NCI-H1105 treated with DMSO at 0.1 percent for 48 hours (cell line): ENCODE results near the gene SOHLH1.
"Not testable (repeated sequence)": the region's sequence is repeated elsewhere in the genome, so short reads cannot be mapped to it uniquely, and the experiment has no call there.

Experiments
- DNase-seq: peaks from one replicate; lab custom pipeline; 2025; lab: John Stamatoyannopoulos, UW

Gene SOHLH1

DNA sequence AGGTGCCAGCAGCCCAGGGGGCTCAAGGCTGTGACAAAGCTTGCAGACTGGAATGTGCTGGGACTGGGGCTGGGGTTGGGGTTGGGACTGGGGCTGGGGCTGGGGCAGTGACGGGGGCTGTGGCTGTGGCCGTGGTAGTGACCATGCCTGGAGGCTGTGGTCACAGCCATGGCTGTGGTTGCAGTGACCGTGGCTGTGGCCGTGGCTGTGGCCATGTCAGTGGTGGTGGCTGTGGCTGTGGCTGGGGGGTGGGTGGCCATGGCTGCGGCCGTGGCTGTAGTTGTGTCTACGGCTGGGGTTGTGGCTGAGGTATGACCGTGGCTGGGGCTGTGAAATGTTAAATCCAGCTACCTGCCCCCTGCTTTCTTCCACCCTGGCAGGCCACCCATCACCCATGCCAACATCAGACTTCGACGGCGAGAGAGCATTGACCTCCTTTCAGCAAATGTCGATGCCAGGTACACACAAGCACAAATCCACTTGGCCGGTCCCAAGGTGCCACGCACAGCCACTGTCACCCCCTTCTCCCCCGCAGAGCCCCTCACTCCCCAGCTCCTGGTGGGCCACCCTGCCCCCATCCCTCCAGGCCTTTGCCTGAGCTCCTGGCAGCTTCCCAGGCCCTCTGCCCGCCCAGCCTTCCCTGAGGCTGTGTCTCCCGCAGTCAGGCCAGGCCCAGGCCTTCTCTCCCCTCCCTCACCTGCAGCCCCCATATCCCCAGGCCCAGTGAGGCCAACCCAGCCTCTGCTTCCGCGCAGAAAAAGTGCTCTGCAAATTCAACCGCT lies 20.9 kb downstream of the SOHLH1 start:
- DNase-seq = no peak

DNA sequence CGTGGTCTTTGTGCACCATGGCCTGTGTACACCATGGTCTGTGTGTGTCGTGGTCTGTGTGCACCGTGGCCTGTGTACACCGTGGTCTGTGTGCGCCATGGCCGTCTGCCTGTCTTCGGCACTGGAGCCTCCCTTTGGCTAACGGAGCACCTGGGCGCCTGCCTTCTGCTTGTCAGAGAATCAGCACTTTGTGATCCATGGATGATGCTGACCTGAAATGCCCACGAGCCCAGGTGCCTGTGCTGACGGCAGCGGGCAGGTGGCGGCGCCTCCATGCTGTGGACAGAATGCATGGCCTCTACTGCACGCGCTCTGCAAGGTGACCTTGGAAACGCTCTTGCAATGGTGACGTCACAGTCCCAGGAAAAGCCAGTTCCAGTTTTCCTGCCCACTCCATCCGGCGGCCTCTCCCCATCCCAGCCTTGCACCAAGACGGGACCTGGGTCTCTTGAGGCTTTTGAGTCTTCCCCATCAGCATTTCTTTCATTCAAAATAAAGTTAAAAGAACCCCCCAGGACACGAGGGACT lies 21.6 kb downstream of the SOHLH1 start:
- no peak for DNase-seq

DNA sequence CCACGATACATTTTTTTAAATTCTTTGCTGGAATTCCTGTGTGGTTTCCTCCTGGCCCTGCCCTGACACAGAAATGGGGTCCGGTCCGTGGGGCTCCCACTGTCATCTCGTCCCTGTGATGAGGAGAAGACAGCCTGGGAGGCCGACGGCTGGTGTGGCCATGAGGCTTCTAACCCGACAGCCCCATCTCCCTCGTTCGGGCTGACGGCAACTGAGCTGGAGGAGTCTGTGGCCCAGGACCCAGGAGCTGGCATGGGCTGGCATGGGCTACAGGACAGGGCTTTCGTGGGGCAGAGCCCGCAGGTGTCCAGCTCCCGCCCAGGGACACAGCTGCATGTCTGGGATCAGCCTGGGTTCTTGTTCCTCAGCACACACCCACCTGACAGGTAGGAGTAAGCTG lies 22.4 kb downstream of the SOHLH1 start:
- no peak for DNase-seq

DNA sequence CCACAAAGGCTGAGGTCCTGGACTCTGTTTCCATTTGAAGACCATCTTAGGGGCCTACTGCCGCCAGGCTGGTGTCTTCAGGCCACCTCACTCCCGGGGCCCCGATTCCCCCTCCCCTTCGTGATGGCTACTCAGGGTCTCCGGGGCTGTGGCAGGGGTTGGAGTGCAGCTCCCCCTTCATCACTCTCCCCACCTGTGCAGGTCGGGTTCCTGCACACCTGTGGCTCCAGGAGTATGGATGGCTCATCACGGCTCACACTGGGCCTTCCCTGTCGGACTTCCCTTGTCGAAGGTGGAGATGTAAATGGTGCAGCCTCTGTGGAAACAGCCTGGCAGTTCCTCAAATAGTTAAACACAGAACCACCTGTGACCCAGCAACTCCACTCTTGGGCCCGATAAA lies 24.3 kb downstream of the SOHLH1 start:
- no peak for DNase-seq

DNA sequence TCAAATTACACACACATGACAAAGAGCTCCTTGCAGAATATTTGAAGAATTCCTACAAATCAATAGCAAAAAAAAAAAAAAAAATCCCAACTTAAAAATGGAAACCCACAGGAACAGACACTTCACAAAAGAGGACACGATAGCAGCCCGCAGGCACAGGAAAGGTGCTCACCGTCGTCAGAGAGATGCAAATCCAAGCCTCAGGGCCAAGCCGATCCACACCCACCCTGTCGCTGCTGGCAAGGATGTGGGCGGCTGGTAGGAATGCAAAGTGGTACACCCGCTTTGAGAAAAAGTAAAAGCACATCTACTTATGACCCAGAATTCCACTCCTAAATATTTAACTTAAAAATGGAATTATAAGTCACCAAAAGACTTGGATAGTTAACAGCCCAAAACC lies 25.3 kb downstream of the SOHLH1 start:
- DNase-seq = no peak

DNA sequence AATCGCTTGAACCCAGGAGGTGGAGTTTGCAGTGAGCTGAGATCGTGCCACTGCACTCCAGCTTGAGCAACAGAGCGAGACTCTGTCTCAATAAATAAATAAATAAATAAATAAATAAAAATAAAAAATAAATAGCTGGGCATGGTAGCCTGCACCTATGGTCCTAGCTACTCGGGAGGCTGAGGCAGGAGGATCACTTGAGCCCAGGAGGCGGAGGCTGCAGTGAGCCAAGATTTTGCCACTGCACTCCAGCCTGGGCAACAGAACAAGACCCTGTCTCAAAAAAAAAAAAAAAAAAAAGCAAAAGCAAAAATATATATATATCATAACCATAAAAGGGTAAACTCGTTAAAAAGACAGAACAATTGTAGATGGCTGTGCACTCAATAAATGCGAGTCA lies 26.5 kb downstream of the SOHLH1 start:
- not testable (repeated sequence) for DNase-seq

DNA sequence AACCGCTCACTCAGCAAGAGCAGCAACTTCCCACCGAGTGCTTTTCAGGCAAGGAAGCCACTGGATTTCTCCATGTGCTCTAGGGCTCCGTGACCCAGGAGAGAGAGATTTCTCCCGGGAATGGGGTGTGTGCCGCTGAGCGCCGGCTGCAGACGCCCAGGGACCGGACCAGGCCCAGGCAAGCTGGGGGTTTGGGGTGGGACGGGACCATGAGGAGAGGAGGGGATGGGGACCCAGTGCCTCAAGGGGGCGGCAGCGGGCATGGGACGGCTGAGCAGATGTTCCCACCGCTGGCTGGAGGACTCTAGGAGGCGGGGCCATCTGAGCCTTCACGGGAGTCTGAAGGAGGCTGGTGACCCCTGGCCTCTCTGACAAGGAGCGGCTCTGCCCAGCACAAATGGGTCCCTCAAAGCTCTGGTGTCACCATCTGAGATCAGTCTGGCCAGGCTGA lies 27.7 kb downstream of the SOHLH1 start:
- DNase-seq = no peak

DNA sequence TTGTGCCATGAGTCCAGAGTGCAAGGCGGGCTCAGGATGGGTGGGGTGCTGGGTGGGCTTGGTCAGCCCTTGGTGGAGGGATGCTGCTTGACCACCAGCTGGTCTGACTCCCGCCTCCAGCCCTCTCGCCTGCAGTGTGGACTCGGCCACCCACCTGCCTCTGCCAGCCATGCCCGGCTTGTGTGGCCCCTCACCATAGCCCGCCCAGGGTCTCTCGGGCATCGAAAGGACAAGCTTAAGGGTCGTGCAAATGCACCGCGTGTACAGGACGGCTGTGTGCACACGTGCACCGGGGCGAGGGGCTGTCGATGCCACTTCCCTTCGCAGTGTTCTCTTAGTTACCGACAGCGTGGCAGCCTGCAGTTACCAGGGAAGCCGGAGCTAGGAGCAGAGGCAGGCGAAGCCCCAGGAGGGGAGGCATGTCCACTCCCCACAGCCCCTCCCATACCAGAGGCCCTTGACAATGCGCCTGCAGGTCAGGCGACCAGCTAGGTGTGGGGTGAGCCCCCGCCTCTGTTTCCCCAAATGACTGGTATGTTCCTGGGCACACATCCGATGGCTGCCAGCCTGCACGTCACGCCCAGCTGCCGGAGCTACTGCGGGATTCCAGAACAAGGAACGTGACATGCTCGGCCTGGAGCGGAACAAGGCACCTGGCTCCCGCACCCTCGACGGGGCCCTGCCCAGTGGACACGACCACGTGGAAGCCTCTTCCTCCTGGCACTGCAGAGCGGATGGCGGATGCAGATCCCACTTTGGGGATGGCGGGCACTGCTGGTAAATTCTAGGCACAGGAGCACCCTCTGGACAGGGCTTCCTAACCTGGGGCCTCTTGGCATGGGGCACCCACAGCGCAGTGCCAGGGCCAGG lies 28.3 kb downstream of the SOHLH1 start:
- DNase-seq = no peak

DNA sequence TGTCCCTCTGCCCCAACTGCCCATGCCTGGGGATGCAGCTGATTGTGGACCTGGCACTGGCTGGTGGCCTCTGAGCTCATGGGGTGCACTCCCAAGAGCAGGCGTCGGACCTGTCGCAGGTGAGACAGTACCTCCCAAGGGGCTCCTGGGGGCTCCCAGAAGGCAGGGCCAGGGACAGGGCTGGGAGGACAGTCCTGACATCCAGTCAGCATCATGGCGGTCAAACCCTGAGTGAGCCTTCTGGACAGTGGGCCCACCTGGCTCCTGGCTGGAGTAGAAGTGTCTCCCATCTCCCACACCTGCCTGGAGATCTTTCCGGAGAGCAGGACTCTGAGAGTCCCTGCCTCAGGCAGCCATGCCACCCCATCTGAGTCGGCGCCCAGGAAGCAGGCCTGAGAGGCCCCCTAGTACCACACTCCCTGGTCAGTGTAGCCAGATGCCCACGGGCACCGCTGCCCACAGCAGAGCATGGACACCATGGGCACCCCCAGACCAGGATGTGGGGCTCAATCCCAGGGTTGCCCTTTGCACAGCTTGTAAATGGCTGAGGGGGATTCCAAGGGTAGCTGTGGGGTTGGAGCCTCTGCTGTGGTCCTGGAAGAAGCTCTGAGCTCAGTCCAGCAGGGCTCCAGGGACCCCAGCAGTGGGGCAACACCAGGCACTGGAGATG lies 29.5 kb downstream of the SOHLH1 start:
- DNase-seq = no peak

DNA sequence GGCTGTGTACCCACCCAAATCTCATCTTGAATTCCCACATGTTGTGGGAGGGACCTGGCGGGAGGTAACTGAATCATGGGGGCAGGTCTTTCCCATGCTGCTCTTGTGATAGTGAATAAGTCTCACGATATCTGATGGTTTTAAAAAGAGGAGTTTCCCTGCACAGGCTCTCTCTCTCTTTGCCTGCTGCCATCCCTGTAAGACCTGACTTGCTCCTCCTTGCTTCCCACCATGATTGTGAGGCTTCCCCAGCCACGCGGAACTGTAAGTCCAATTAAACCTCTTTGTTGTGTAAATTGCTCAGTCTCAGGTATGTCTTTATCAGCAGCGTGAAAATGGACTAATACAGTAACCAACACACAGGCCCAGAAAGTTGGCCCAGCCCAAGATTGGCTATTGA lies 30.3 kb downstream of the SOHLH1 start:
- not testable (repeated sequence) for DNase-seq

DNA sequence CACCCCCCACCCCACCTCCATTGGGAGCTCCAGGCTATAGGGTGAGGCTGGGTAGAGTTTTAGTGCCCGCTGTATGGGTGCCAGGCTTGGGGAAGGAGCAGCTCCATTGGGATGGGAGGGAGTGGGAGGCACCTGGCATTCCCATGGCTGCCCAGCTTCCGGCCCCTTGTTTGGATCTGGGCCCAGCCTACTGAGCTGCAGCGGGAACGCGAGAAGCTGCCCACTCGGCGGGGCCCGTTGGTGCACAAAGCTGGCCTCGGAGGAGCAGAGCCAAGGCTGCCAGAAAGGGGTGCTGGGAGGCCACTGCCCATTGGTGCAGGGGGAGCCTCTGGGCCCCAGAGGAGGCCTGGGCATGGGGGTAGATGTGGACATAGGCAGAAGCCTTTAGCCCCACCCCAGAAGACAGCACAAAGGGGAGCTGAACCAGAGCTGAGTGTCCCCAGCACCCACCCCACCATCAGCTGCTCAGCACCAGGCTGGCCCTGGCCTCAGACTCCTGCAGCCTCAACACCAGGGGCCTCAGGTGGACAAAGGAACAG lies 31.7 kb downstream of the SOHLH1 start:
- DNase-seq = no peak

DNA sequence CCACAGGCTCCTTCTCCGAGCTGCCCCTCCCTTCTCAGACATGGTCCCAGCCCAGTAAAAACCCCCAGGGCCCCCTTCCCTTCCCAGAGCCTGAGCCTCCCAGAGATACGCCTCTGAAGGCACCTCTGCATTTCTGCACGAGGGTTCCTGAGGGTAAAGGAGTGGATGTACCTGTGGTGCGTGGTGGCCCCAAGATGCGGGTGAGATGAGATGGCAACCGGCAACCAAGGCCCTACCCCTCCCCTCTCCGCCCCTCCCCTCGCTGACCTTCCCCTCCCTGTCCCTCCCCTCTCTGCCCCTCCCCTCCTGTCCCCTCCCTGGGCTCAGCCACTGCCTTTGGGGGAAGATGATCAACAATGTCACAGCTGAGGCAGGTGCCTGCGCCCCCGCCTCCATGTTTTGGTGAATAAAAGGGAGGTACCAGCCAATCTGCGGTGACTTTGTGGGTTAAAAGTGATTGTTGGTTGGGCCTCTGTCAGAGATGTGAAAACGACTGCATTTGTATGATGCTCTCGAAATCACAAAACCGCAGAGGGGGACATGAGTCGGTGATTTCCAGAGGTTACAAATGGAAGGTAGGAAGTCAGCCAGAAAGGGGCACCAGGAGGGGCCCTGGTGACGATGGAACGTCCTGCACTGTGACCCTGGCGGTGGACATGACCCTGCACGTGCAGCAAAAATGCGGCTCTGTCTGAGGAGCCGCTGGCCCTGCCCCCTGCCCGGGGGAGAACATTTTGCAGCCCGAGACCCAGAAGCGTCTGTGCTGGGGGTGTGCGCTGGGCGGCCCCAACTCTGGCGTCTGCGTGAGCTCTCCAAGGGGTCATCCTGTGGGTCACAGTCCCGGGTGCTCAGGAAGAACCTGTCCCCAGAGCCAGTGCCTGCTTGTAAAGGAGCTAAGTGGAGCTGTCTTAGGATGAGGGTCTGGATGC lies 32.5 kb downstream of the SOHLH1 start:
- DNase-seq = no peak

DNA sequence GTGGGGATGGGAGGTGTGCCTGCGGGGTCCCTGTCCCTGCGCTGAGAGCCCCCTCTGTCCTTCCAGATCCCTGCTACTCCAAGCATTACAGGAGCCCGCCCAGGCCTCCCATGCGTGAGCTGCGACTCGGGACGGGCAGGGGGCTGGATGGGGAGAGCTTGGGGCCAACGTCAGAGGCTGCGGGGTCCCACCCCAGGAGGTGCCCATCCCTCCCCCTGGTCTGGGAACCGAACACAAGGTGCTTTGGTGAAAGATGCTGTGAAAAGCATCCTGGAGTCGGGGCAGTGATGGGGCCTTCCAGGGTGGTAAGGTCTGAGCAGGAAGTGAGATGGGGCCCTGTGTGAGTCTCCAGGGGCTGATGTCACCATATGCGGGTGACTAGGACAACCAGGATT lies 33.5 kb downstream of the SOHLH1 start:
- DNase-seq = no peak

DNA sequence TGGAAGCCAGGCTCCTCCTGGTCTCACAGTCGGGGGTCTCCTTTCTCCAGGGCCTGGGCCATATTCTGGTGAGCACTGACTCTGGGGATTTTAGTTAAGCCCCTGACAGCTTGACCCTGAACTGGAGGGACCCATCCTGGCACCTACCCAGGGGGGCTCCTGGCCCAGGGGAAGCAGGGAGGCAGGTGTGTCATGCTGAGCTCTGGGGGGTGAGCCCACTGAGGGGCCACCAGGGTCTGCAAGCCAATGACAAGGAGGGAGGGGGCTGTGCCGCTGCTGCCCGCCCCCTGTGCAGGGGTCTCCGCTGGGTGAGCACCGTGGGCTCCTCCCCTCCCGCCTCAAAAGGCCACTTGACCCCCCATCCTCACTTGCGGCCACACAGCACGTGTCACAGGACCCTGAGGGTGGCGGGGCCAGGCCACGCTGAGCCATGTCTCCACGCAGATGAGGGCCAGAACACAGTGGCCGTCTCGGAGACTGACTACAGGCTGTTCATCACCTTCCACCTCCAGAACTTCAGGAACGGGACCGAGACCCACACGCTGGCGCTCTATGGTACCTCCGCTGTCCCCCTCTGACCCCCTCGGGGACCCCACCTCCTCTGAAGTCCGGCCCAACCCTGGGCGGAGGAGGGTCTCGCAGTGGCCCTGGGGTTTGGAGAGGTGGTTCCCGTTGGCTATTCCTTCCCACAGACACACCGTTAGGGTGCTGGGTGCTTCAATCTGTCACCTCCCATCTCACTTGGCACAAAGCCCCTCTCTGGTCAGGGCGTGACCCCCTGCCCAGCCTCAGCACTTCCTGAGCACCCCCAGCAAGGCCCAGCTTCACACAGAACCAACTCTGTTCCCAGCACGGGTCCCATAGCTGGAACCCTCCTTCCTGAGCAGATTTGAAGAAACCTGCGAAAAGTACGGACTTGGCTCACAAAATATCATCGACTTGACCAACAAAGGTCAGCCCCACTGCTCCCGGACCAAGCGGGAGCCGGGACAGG lies 34.2 kb downstream of the SOHLH1 start:
- DNase-seq = no peak

DNA sequence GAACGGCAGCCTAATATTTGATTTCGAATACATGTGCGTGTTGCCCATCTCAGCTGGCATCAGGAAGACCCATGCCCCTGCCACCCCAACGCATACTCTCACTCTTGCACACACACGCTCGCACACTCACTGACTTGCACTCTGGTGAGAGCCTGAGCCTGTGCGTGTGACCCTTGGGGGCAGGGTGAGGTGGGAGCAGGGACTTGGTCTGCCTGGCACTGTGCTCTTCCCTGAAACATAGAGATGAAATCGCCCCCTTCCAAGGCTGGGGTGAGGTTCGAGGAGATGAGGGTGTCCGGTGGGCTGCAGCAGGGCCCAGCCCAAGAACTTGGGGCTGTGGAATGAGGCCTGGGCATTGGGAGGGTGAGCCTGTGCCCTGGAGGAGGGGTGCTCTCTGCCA lies 35.0 kb downstream of the SOHLH1 start:
- no peak for DNase-seq

DNA sequence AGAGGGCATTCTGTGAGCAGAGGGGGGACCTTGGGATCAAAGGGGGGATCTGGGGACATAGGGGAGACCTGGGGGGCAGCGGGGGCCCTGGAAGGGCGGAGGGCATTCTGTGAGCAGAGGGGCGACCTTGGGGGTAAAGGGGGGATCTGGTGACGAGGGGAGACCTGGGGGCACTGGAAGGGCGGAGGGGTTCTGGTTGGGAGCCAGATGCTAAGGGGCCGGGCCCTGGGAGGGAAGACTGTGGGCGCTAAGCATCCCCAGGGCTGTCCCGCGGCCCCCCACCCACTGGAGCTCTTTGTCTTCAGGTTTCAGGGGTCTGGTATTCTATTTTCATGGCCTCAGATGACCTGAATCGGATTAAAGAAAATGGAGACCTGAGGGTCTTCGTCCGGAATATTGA lies 35.4 kb downstream of the SOHLH1 start:
- DNase-seq = no peak

DNA sequence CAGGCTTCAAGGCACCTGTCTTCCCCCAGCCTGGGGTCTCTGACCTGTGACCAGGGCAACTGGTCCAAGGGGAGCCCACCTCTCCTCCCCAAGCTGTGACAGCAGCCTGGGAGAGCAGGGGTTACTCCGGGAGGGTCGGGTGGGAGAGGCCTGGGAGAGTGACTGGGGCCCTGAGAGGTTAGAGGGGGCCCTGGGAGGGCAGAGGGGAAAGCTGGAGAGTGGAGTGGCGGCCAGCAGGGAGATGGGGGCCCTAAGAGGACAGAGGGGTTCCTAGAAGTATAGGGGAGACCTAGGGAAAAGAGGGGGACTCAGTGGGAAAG lies 35.9 kb downstream of the SOHLH1 start:
- no peak for DNase-seq

DNA sequence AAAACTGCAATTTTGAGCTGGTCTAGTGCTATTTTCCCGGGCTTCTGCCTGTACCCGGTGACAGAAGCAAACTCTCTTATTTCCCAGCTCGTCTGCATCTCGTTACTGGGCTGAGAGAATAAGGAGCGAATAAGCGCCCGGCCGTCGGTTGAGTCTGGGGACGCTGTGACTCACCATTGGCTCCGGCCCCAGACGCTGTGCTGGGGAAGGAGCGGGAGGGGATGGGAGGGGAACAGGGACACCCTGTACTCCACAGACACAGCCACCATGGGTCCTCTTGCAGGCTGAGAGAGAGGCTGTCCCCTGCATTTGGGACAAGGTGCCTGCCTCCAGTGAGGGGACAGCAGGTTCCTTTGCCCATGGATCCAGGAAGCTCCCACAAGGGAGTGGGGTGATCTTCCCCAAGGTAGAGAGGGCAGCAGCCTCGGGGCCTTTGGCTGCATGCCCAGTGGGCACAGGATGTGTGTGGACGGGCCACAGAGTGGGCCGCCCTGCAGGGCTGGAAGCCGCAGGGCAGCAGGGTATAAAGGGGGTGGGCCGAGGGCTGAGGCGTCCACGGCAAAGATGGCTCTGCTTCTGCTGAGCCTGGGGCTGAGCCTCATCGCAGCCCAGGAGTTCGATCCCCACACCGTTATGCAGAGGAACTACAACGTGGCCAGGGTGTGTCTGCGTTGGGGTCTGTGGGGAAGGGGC lies 36.4 kb downstream of the SOHLH1 start, which contains the start of gene LCN9:
Gene LCN9 (plus strand): TSS at position 552 of the 693 bp plus-strand sequence. CDS start 13 bp downstream, at position 565.
- no peak for DNase-seq
